ENCODE measurements around the gene PHF19.

The PHF19 gene

GRCh38 chr9:120890320-120891244 lies 13.6 kb upstream of the PHF19 start:
- H3K4me3 ChIP-seq (ENCODE audit: low read length): no peak overlapping the region
- TF ChIP-seq CTCF (conservative IDR thresholded peaks at IDR 0.05; ENCODE audit: low read depth, low read length): no peak
- no peak for DNase-seq (ENCODE audit: low read depth)

GRCh38 chr9:120889606-120890271 lies 12.8 kb upstream of the PHF19 start:
- H3K4me3 ChIP-seq (ENCODE audit: low read length): no peak overlapping the region
- no peak for DNase-seq (ENCODE audit: low read depth)
- no peak for TF ChIP-seq CTCF (conservative IDR thresholded peaks at IDR 0.05; ENCODE audit: low read depth, low read length)

GRCh38 chr9:120888626-120889025 lies 11.6 kb upstream of the PHF19 start:
- H3K4me3 ChIP-seq (ENCODE audit: low read length): no peak overlapping the region
- no peak for DNase-seq (ENCODE audit: low read depth)
- no peak for TF ChIP-seq CTCF (conservative IDR thresholded peaks at IDR 0.05; ENCODE audit: low read depth, low read length)

GRCh38 chr9:120886490-120886967 lies 9.5 kb upstream of the PHF19 start:
- TF ChIP-seq CTCF (conservative IDR thresholded peaks at IDR 0.05; ENCODE audit: low read depth, low read length): no peak

GRCh38 chr9:120885958-120886357 lies 9.0 kb upstream of the PHF19 start:
- no peak for TF ChIP-seq CTCF (conservative IDR thresholded peaks at IDR 0.05; ENCODE audit: low read depth, low read length)
- no peak overlapping the region for H3K4me3 ChIP-seq (ENCODE audit: low read length)
- no peak for DNase-seq (ENCODE audit: low read depth)

More at GRCh38 chr9:120886490-120886967, 9.5 kb upstream of the PHF19 start:
- H3K4me3 ChIP-seq (ENCODE audit: low read length): no peak overlapping the region
- DNase-seq (ENCODE audit: low read depth): no peak

GRCh38 chr9:120885457-120885856 lies 8.5 kb upstream of the PHF19 start:
- no peak for TF ChIP-seq CTCF (conservative IDR thresholded peaks at IDR 0.05; ENCODE audit: low read depth, low read length)
- DNase-seq (ENCODE audit: low read depth): no peak
- no peak overlapping the region for H3K4me3 ChIP-seq (ENCODE audit: low read length)
